HG03520 (cell line): ENCODE data around the gene RGS19.
"Not testable (repeated sequence)": the region's sequence is repeated elsewhere in the genome, so short reads cannot be mapped to it uniquely, and the experiment has no call there.

Experiments used
- ATAC-seq: cut with Tn5 transposase; IDR thresholded peaks from one replicate; pipeline ENCODE4 v1.9.1; 2021; ENCODE audit warnings: mild to moderate bottlenecking, moderate library complexity; ENCODE audit not compliant: unreplicated experiment

RGS19 gene

GRCh38 chr20:64095927-64096326, 16.6 kb upstream of the RGS19 start:
- no peak for ATAC-seq

DNA sequence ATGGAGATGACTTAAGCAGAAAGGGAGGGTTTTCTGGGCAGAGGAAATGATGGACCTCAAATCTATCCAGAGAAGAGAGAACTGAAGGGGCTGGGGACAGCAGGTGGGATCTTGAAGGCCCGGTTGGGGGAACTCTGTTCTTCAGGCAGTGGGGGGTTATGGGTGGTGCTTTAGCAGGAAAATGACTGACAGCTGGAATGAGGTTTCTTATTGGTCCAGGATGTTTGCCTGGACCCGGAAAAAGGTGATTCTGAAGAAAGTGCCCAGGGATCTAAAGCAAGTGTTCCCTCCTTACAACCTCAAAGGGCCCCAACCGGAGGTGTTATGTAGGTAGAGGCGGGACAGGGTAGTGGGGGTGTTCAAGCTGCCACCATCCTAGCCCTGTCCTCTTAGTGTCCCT, 16.1 kb upstream of the RGS19 start:
- no peak for ATAC-seq

DNA sequence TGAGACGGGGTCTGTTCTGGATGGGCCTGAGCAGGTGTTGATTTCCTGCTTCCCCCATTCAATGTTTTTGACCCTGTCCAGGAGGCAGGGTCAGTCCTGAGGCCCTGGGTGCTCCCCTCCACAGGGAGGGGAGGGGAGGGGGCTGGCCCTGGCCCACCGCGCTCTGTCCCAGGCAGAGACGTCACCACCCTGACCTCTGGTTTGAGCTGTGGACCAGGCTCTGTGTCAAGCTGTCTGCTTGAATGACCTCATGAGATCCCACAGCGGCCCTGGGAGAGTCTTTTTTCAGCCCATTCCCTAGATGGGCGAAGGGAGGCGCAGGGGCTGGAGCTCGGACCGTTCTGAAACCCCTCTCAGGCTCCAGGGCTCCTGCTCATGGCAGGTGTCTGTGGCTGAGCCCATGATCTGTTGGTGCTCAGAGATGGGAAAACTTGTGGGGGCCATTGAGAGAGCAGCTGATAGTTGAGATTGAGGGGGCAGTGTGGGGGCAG, 13.7 kb upstream of the RGS19 start:
- ATAC-seq, result no peak

GRCh38 chr20:64092258-64093012, 13.1 kb upstream of the RGS19 start:
- ATAC-seq, result no peak

DNA sequence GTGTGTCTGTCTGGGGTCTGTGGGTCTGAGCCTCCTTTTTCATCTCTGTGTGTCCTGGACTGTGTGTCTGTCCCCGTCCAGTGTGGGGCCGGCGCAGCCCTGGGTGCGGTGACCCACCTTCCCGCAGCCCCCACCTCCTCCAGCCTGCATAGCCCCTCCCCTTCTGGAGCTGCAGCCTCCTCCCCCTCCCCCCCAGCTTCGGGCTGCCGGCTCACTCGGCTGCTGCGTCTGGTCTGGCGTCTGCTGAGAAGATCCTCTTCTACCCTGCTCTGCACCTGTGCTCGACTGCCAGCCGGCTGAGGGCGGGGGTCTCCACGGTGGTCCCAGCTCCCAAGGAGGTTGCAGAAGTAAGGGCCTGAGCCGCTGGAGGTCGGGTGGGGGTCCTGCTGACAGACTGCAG, 12.5 kb upstream of the RGS19 start:
- no peak for ATAC-seq

- no peak for ATAC-seq
These were observed 12.0 kb upstream of the RGS19 start for GRCh38 chr20:64091340-64091739.

DNA sequence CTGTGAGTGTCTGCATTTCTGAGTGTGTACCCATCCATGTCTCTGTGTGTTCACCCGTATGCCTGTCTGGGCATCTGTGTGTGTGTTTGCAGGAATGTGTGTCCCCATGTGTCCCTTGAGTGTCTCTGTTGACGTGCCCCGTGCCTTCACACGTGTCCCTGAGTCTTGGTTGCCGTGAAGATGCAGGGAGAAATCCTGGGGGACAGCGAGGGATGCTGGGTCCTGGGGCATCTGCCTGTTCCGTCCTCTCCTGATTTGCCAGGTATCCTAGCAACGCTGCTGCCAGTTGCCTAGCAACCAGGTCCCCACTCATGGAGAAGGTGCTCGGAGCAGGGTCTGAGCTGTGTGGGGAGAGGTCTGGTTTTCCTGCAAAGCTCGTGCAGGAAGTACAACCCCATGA, 10.8 kb upstream of the RGS19 start:
- ATAC-seq, result no peak

DNA sequence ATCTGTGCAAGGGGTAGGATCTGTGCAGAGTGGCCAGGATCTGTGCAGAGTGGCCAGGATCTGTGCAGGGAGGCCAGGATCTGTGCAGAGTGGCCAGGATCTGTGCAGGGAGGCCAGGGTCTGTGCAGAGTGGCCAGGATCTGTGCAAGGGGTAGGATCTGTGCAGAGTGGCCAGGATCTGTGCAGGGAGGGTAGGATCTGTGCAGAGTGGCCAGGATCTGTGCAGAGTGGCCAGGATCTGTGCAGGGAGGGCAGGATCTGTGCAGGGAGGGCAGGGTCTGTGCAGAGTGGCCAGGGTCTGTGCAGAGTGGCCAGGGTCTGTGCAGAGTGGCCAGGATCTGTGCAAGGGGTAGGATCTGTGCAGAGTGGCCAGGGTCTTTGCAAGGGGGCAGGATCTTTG, 9.3 kb upstream of the RGS19 start:
- not testable (repeated sequence) for ATAC-seq

GRCh38 chr20:64087226-64087825, 8.0 kb upstream of the RGS19 start:
- not testable (repeated sequence) for ATAC-seq

- no peak for ATAC-seq
These were observed 7.5 kb upstream of the RGS19 start for GRCh38 chr20:64086801-64087200.

DNA sequence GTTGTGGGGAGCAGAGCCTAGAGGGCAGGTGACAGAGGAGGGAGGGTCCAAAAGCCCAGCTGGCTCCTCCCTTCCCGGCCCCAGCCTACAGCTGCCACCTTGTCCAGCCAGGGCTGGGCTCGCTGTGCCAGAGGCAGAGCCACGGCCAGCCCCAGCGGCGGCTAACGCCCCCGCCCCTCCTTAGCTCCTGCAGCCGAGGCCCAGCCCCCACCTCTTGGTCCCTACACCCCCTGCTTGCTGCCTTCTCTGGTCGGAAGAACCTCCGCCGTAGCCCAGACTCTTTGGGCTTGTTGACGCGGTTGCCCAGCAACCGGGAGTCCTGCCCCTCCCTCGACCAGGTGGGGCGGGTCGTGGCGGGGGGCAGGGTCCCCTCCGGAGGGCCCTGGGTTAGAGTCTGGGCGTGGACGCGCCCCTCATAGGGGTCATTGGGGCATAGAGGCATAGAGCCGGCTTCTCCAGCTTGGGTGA, 5.4 kb upstream of the RGS19 start:
- ATAC-seq, result no peak

GRCh38 chr20:64083804-64084684, 4.7 kb upstream of the RGS19 start, which contains the start of gene LKAAEAR1:
TSS of gene LKAAEAR1 (minus strand) at chr20:64084398. CDS start at chr20:64084219, 179 bp downstream.
- ATAC-seq, result no peak

- no peak for ATAC-seq
These were observed 4.1 kb upstream of the RGS19 start for GRCh38 chr20:64083378-64083803.

- ATAC-seq, result no peak
These were observed 3.6 kb upstream of the RGS19 start for GRCh38 chr20:64082820-64083377.

DNA sequence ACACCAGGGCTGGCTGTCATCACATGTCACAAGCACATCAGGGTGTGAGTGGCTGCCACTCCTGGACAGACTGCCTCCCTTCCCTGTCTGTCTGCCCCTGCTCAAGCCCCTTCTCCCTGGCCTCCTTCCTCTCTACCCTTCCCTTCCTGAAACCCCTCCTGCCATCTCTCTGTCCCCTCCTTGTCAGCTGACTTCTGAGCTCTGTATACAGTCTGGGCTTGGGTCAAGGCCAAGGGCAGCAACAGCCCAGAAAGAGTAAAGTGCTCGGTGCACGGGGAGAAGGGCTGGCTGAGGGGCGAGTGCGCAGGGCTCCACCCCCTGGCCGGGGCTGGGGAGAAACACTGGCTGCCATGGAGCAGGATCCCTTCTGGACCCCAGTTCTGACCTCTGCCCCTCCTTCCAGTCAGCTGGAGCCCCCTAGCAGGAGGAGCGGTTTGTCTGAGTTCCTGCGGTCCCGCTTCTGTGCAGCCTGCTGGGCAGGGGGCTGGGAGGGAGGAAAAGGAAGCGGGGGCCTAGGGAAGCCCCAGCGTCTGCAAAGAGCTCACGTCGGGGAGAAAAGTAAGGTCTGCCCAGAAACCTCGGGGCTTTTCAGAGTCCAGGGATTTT, 2.9 kb upstream of the RGS19 start:
- no peak for ATAC-seq

- ATAC-seq, result no peak
These were observed 2.3 kb upstream of the RGS19 start for GRCh38 chr20:64081624-64081964.

GRCh38 chr20:64080813-64081623, 1.7 kb upstream of the RGS19 start:
- no peak for ATAC-seq

- no peak for ATAC-seq
These were observed 895 bp upstream of the RGS19 start, which contains the start of gene OPRL1 for GRCh38 chr20:64080013-64080812. TSS of gene OPRL1 (plus strand) at chr20:64080082. CDS start at chr20:64092721, 12,639 bp downstream.

DNA sequence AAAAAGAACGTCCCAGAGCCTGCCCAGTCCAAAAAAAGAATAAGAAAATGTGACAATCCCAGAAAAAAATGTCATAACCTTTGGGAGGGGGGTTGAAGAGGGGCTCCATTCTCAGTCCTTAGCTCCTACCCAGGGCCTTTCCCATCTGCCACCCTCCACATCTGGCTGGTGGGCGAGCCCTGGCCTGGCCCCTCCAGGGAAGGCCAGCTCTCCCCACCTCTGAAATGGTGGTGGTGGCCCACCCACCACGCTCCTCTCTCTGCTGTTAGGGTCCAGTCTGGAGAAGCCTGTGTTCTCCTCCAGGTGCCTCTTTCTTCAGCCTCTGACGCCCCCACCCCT, 415 bp downstream of the RGS19 start:
- ATAC-seq, result no peak
